ENCODE data around the gene ZNF319. TPM values are rescaled to one million over a fixed set of nuclear protein-coding genes. Genes with fewer than 3 reads are reported as not detected.

The ZNF319 gene
- total RNA-seq, 2 experiments from 2014 or later: 4.7 to 12.7 TPM

- no peak overlapping the region for H2AFZ ChIP-seq (ENCODE audit: low read length)
- H3K9me2 ChIP-seq (ENCODE audit: insufficient read depth, low read length): no peaks in the 10 kb centered on the region
- no peak for TF ChIP-seq CTCF (conservative IDR thresholded peaks at IDR 0.05; ENCODE audit: low read length)
- no peak for TF ChIP-seq EZH2phosphoT487 (IDR thresholded peaks at IDR 0.05; ENCODE audit: borderline replicate concordance, low read depth, low read length)
- intact Hi-C loops (cut with micrococcal nuclease; ENCODE audit: unreplicated experiment): loop anchor here (5.0 kb wide), 1 partner anchor 170 kb away; the partner anchor contains the start of gene CSNK2A2
- no peak overlapping the region for H3K4me3 ChIP-seq (ENCODE audit: low read depth, low read length, poor library complexity, severe bottlenecking)
- no peak overlapping the region for H3K4me2 ChIP-seq (ENCODE audit: low read length)
- H3K9me3 ChIP-seq (ENCODE audit: low read length): no peaks in the 10 kb centered on the region
- H3K4me1 ChIP-seq (ENCODE audit: insufficient read depth, low read length, poor library complexity, severe bottlenecking): peaks cover 4% of the 10 kb centered on the region
- BruUV-seq (replicated peaks): no TSS peak
- H4K20me1 ChIP-seq (ENCODE audit: insufficient read depth, low read length): no peaks in the 10 kb centered on the region
- no peaks in the 10 kb centered on the region for H3K36me3 ChIP-seq (ENCODE audit: insufficient read depth, low read length)
- ChIA-PET POLR2A (interaction anchor here (0.6 to 1.3 kb wide), 3 partner anchors 12 to 294 kb away, joined by 3 to 4 read pairs (median 3); no protein-coding TSS in a partner anchor), CTCF (ENCODE audit: unreplicated experiment) (interaction anchor here (0.5 kb wide), 1 partner anchor 165 kb away, joined by 3 read pairs; no protein-coding TSS in a partner anchor)
- H3K79me2 ChIP-seq (ENCODE audit: insufficient read depth, low read depth, low read length): no peaks in the 10 kb centered on the region
- H3K27ac ChIP-seq (ENCODE audit: low read depth, low read length, poor library complexity, severe bottlenecking): no peak overlapping the region
- DNase-seq (ENCODE audit: low spot score): no peak
Measured at GRCh38 chr16:58027161-58027915, 26.9 kb upstream of the ZNF319 start.

DNA sequence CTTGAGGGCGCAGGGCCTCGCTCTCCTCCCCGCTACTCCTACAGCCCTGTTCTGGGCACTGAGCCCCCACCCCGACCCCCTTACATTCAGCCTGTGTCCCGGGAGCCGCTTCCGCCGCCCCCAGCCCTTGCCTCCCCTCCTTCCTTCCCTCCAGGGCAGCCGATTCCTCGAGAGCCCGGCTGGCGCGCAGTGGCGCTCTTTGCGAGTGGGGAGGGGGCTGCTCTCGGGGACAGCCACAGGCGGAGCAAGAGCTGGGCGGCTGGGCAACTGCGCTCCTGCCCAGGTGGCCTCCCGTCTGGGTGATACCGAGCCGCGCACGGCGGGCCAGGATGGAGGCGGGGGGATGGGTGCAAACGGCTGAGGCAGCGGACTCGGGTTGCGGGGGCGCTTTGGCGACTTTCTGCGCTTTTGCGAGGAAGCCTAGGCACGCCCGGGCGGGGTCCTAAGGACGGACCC lies 26.3 kb upstream of the ZNF319 start:
- Histone ChIP-seq H3K79me2 (ENCODE audit: insufficient read depth, low read depth, low read length) (no peaks in the 10 kb centered on the region), H3K9me3 (ENCODE audit: low read length) (no peaks in the 10 kb centered on the region), H3K9me2 (ENCODE audit: insufficient read depth, low read length) (no peaks in the 10 kb centered on the region), H3K27ac (ENCODE audit: low read depth, low read length, poor library complexity, severe bottlenecking) (no peak overlapping the region), H2AFZ (ENCODE audit: low read length) (no peak overlapping the region), H3K4me2 (ENCODE audit: low read length) (peak overlapping the region; percentile 95; the same call in 1 of the 2 replicates), H3K4me3 (ENCODE audit: low read depth, low read length, poor library complexity, severe bottlenecking) (no peak overlapping the region), H3K36me3 (ENCODE audit: insufficient read depth, low read length) (no peaks in the 10 kb centered on the region), H3K4me1 (ENCODE audit: insufficient read depth, low read length, poor library complexity, severe bottlenecking) (no peaks in the 10 kb centered on the region), H4K20me1 (ENCODE audit: insufficient read depth, low read length) (no peaks in the 10 kb centered on the region)
- ChIA-PET POLR2A (no interaction called here), CTCF (ENCODE audit: unreplicated experiment) (no interaction called here)
- intact Hi-C loops (cut with micrococcal nuclease; ENCODE audit: unreplicated experiment): loop anchor here (5.0 kb wide), 1 partner anchor 171 kb away; the partner anchor contains the start of gene CSNK2A2
- no peak for TF ChIP-seq EZH2phosphoT487 (IDR thresholded peaks at IDR 0.05; ENCODE audit: borderline replicate concordance, low read depth, low read length)
- TF ChIP-seq CTCF (conservative IDR thresholded peaks at IDR 0.05; ENCODE audit: low read length): no peak
- no peak for DNase-seq (ENCODE audit: low spot score)
- BruUV-seq (replicated peaks): no TSS peak

Data from OCI-LY7 (cell line).